Sciatic nerve (tissue), 2 donors: ENCODE data around the gene PLS3. TPM values are rescaled to one million over a fixed set of nuclear protein-coding genes. Genes with fewer than 3 reads are reported as not detected.
A peak's percentile ranks its signal among the peaks of the same experiment; 100 is the strongest.

Experiments
- ATAC-seq: fragments of 200-7000 bp; cut with Tn5 transposase; one replicate; pipeline ENCODE4 v1.9.1; 2020; ENCODE audit warnings: mild to moderate bottlenecking, moderate library complexity
- DNase-seq: peaks from one replicate; pipeline ENCODE4 v3.0.0-alpha.2; 2020; ENCODE audit warnings: low spot score
- intact Hi-C: fragments of 100-400 bp; cut with DNase I; formaldehyde crosslinking; loops from one replicate; pipeline ENCODE4 v1.14.2; 2022
- total RNA-seq: library from RNA; stranded (reverse); fragmentation: NEBNext Ultra II Directional; extraction: Animal tissue kit (Norgen Biotek cat#: 25700); gene quantifications from one replicate; pipeline ENCODE4 v1.2.1, GENCODE V29; 2021
- donor health status: DM: no; HTN: no; CAD: no.
- donor health status: DM: no; HTN: no; CAD: no.

Gene PLS3
- total RNA-seq, 1 donor from 2014 or later = 127 TPM

DNA sequence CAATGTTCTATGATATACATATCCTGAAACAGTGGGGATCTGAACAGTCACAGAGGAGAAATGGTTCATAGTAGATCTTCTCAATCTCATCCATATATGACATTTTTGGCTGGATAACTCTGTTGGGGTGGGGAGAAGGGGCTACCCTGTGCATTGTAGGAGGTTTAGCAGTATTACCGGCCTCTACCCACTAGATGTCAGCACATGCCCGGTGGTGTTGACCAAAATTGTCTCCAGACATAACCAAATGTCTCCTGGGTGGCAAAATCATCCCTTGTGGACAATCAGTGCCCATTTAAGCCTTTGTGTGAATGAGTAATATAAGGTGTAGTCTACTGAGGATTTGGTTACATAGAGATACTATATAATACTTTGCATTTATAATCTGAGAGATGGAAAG is 89.9 kb downstream of the PLS3 start:
- intact Hi-C loops = no loop called here
- peak; percentile 72 for ATAC-seq
- no peak for DNase-seq

- intact Hi-C loops = no loop called here
- DNase-seq = no peak
- no peak for ATAC-seq
Measured at GRCh38 chrX:115652221-115652620, 91.2 kb downstream of the PLS3 start.

DNA sequence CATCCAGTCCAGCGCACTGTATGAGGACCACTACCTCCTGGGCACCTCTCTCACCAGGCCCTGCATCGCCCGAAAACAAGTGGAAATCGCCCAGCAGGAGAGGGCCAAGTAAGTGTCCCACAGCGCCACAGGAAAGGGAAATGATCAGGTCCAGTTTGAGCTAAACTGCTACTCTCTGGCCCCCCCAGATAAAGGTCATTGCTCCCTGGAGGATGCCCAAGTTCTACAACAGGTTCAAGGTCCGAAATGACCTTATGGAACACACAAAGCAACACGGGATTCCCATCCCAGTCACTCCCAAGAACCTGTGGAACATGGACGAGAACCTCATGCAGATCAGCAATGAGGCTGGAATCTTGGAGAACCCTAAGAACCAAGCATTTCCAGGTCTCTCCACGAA is 104.1 kb downstream of the PLS3 start:
- ATAC-seq (no peak), DNase-seq (no peak)
- intact Hi-C loops = no loop called here

DNA sequence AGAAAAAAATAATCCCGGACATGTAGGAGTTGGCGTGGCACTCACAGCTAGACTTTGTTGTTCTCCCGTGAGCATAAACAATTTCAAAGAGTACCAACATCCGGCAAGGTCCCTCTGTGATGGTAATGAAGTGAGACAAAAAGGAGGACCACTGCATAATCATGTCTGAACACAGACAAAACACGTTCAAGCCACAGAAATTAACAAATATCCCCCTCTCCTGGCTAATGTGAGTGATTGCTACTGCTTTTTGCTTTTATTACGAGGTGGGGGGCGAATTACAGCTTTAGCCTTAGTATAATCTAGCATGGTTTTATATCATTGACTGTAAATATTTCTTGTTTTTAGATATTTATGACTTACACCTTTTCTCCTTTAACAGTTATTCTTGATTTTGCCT is 118.5 kb downstream of the PLS3 start:
- DNase-seq (no peak), ATAC-seq (no peak)
- intact Hi-C loops = no loop called here

DNA sequence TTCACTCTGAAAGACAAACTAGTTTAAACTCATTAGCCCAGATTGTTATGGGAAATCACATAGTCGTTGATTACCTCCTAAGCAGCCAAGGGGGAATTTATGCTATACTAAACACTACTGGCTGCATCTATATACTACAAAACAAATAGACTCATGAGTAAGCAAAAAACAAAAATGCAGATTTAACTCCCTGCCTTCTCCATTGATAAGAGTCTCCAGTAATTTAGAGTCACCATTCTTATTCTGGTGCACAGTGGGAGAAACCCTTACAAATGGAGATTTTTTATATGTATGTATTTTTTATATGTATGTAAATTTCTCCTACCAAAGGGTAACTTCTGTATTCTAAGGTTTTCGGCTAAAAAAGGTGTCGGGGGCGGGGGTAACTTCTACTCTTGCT is 126.6 kb downstream of the PLS3 start:
- no peak for ATAC-seq

DNA sequence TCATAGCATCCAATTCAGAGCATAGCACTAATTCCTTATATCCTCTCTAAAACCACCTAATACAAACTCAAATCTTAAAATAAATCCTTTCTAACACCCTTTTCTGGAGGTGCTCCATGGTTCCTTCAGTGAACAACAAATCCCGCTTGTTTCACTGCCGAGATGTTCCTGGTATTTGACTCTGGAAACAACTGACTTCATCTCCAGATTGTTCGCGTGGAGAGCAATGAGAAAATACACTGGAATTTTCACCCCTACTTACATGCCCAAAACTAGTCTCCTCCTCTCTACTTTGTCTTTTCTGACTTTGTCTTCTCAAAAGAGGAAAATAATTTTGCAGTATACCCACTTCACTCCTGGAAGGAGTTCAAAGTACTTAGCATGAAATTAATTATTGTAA is 129.0 kb downstream of the PLS3 start:
- no peak for DNase-seq
- peak; percentile 56 for ATAC-seq
- intact Hi-C loops = no loop called here

More for the DNA sequence above, 126.6 kb downstream of the PLS3 start:
- no peak for DNase-seq
- intact Hi-C loops = no loop called here

GRCh38 chrX:115690511-115691216 is 129.7 kb downstream of the PLS3 start:
- intact Hi-C loops = no loop called here
- peak; percentile 74 for DNase-seq
- ATAC-seq = peak; percentile 93

DNA sequence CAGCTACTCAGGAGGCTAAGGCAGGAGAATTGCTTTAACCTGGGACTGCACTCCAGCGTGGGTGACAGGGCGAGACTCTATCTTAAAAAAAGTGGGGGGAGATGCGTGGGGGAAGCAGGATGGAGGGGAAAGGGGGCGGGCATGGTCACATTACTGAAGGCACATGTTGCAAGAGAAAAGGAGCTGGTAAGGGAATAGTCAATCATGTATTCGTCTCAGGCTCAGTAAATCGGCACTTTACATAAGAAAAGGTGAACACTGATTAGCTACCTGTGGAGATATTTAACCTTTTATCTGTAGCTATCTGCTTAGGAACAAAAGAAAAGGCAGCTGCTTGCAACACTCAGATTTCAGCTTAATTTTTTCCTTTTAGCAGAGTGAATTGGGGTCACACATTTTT is 132.5 kb downstream of the PLS3 start:
- ATAC-seq (no peak), DNase-seq (no peak)
- intact Hi-C loops = no loop called here

DNA sequence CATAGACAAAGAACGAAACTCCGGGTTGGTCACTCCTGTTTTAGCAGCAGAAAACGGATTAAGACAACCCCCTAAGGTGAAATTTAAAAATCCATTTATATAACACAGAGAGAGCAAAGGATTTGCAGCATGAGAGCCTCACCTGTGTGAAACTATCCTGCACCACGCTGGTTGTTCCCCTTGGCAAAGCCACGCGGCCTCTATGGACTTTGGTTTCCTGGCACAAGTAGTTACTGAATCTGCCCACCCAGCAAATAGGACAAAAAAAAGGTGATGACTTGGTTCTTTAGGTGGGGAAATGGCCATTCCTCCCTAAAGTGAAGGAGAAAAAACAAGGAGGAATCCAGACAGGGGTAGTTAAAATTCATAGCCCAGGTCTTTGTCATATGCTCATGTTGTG is 133.1 kb downstream of the PLS3 start:
- DNase-seq = no peak
- intact Hi-C loops = no loop called here
- ATAC-seq = no peak

DNA sequence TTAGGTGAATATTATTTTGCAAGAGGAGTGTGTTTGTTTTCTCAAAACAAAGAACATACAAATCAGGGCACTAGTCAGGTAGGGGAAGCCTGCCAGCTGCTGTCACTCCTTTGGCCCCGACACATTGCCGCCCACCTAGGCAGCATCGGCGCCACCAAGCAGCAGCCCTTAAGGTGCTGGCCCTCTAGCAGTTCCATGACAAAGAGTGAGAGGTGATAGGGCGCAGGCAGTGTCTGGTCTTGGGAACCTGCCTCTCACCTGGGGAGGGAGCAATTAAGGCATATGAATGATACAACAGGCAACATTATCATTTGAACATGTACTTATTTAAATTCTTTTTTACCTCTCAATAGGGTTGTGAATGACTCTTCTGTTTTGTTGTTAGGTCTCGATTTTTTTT is 135.1 kb downstream of the PLS3 start:
- intact Hi-C loops = no loop called here
- no peak for DNase-seq

GRCh38 chrX:115696939-115697338 is 136.0 kb downstream of the PLS3 start:
- ATAC-seq = no peak
- intact Hi-C loops = no loop called here
- no peak for DNase-seq

More for the DNA sequence above, 135.1 kb downstream of the PLS3 start:
- no peak for ATAC-seq

DNA sequence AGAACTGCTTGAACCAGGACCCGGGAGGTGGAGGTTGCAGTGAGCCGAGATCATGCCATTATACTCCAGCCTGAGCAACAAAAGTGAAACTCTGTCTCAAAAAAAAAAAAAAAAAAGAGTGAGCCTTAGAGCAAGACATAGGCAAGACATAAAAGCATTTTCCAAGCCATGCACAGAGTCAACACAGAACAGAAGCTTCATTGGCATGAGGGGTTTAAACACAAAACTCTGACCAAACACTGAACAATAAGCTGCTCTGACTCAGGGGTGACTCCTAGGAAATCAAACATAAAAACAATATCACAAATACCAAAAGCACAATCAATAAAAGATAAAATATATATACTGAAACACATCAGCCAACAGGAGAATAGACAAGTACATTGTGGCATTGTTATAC is 136.8 kb downstream of the PLS3 start:
- intact Hi-C loops = no loop called here
- no peak for ATAC-seq
- DNase-seq = no peak
